ENCODE results near the gene KLK12. TPM values are rescaled to one million over a fixed set of nuclear protein-coding genes. Genes with fewer than 3 reads are reported as not detected.

Gene KLK12
- total RNA-seq, 1 donor from 2014 or later, result 1.6 TPM

GRCh38 chr19:51064534-51065220 is 29.9 kb upstream of the KLK12 start, which contains the start of gene KLK13:
Gene KLK13, minus strand, starts transcription at chr19:51065092. Its CDS starts 25 bp downstream, at chr19:51065067.
- H3K4me3 Mint-ChIP-seq, result peak within 1 kb of the TSS; percentile 86
- peaks cover 17% of the 10 kb centered on the region for H3K9me3 Mint-ChIP-seq
- no peak for TF ChIP-seq CTCF (conservative IDR thresholded peaks at IDR 0.05)
- peaks cover 33% of the 10 kb centered on the region for H3K27me3 Mint-ChIP-seq
- H3K36me3 Mint-ChIP-seq, result no peaks in the 10 kb centered on the region
- no peaks in the 10 kb centered on the region for H3K4me1 Mint-ChIP-seq (ENCODE audit: unreplicated experiment)
- no peak for DNase-seq (ENCODE audit: extremely low spot score, unreplicated experiment)
- no peak within 1 kb of the TSS for H3K27ac Mint-ChIP-seq

GRCh38 chr19:51063664-51064063 is 28.9 kb upstream of the KLK12 start:
- Mint-ChIP-seq H3K4me3 (peak overlapping the region; percentile 40), H3K4me1 (ENCODE audit: unreplicated experiment) (no peaks in the 10 kb centered on the region), H3K36me3 (no peaks in the 10 kb centered on the region), H3K27me3 (peaks cover 37% of the 10 kb centered on the region), H3K27ac (no peak overlapping the region), H3K9me3 (peaks cover 17% of the 10 kb centered on the region)
- DNase-seq (ENCODE audit: extremely low spot score, unreplicated experiment), result no peak
- no peak for TF ChIP-seq CTCF (conservative IDR thresholded peaks at IDR 0.05)

GRCh38 chr19:51060973-51061372 is 26.2 kb upstream of the KLK12 start:
- Mint-ChIP-seq H3K4me1 (ENCODE audit: unreplicated experiment) (no peaks in the 10 kb centered on the region), H3K4me3 (no peak overlapping the region), H3K27me3 (peaks cover 35% of the 10 kb centered on the region)

GRCh38 chr19:51060336-51060735 is 25.5 kb upstream of the KLK12 start:
- Mint-ChIP-seq H3K4me1 (ENCODE audit: unreplicated experiment) (no peaks in the 10 kb centered on the region), H3K27me3 (peaks cover 35% of the 10 kb centered on the region), H3K9me3 (peaks cover 8% of the 10 kb centered on the region), H3K36me3 (no peaks in the 10 kb centered on the region), H3K27ac (no peak overlapping the region), H3K4me3 (no peak overlapping the region)
- DNase-seq (ENCODE audit: extremely low spot score, unreplicated experiment), result no peak
- no peak for TF ChIP-seq CTCF (conservative IDR thresholded peaks at IDR 0.05)

More at GRCh38 chr19:51060973-51061372, 26.2 kb upstream of the KLK12 start:
- DNase-seq (ENCODE audit: extremely low spot score, unreplicated experiment), result no peak
- peaks cover 8% of the 10 kb centered on the region for H3K9me3 Mint-ChIP-seq
- H3K27ac Mint-ChIP-seq, result no peak overlapping the region
- TF ChIP-seq CTCF (conservative IDR thresholded peaks at IDR 0.05), result no peak
- no peaks in the 10 kb centered on the region for H3K36me3 Mint-ChIP-seq

- Mint-ChIP-seq H3K9me3 (peaks cover 8% of the 10 kb centered on the region), H3K27me3 (peaks cover 34% of the 10 kb centered on the region), H3K4me3 (no peak overlapping the region), H3K27ac (no peak overlapping the region), H3K4me1 (ENCODE audit: unreplicated experiment) (no peaks in the 10 kb centered on the region), H3K36me3 (no peaks in the 10 kb centered on the region)
- TF ChIP-seq CTCF (conservative IDR thresholded peaks at IDR 0.05), result no peak
- DNase-seq (ENCODE audit: extremely low spot score, unreplicated experiment), result no peak
Measured at GRCh38 chr19:51059715-51060114, 24.9 kb upstream of the KLK12 start.
